SK-N-SH (cell line): ENCODE measurements around the gene FNDC11. TPM values are rescaled to one million over a fixed set of nuclear protein-coding genes. Genes with fewer than 3 reads are reported as not detected.

Experiments used
- CTCF ChIA-PET: fragments of 300-600, 350-600 bp; formaldehyde crosslinking; extraction: SDS; loops from one replicate; lab custom pipeline; 2021; lab: Yijun Ruan, JAX
- POLR2A ChIA-PET: fragments of 350-600 bp; sonication (Branson Sonifier 250); formaldehyde crosslinking; extraction: SDS; loops from one replicate; lab custom pipeline; 2020; ENCODE audit warnings: antibody characterized with exemption, inconsistent platforms; lab: Yijun Ruan, JAX
- DNase-seq: peaks from one replicate; pipeline ENCODE4 v3.0.0; 2012
- H2AFZ ChIP-seq: fragments of 200-600 bp; sonication (generic); 2 replicates; pipeline ENCODE4 v1.8.1; 2016; ENCODE audit warnings: antibody characterized with exemption, mild to moderate bottlenecking, low read depth
- H3F3A ChIP-seq: fragments of 200-600 bp; sonication (generic); replicated peaks from 2 replicates; pipeline ENCODE3; 2016; ENCODE audit warnings: antibody characterized with exemption, mild to moderate bottlenecking; ENCODE audit not compliant: insufficient read depth
- H3K27ac ChIP-seq, 2 experiments: fragments of 200-500 bp in 1 of 2; fragments of 200-600 bp in 1 of 2; sonication (Bioruptor generic) in 1 of 2; sonication (generic), shearing (Covaris generic) in 1 of 2; 2 replicates each; pipeline versions ENCODE4 v1.5.1 to v1.6.1; 2014 to 2016; ENCODE audit warnings: low read depth in 2 of 2, inconsistent platforms in 1 of 2, low read length in 1 of 2, mild to moderate bottlenecking in 1 of 2, mixed read lengths in 1 of 2
- H3K27me3 ChIP-seq: fragments of 200-600 bp; sonication (generic), shearing (Covaris generic); 2 replicates; pipeline ENCODE4 v1.6.1; 2016; ENCODE audit warnings: mixed run types; ENCODE audit not compliant: insufficient read depth
- H3K36me3 ChIP-seq, 2 experiments: fragments of 200-500 bp in 1 of 2; fragments of 200-600 bp in 1 of 2; sonication (Bioruptor generic) in 1 of 2; sonication (generic) in 1 of 2; replicated peaks in 1 of 2; 2 replicates each; pipeline versions ENCODE3 to v1.5.1; 2014 to 2016; ENCODE audit warnings: low read length in 1 of 2, mild to moderate bottlenecking in 1 of 2; ENCODE audit not compliant: insufficient read depth in 2 of 2, control insufficient read depth in 1 of 2
- H3K4me1 ChIP-seq, 2 experiments: fragments of 200-500 bp in 1 of 2; fragments of 200-600 bp in 1 of 2; sonication (Bioruptor generic) in 1 of 2; sonication (generic), shearing (Covaris generic) in 1 of 2; 2 replicates each; pipeline versions ENCODE4 v1.5.1 to v1.6.1; 2014 to 2016; ENCODE audit warnings: low read depth in 1 of 2, low read length in 1 of 2, mixed run types in 1 of 2; ENCODE audit not compliant: insufficient read depth in 2 of 2, control insufficient read depth in 1 of 2
- H3K4me2 ChIP-seq: fragments of 200-600 bp; sonication (generic), shearing (Covaris generic); 2 replicates; pipeline ENCODE4 v1.6.1; 2017; ENCODE audit warnings: mixed run types
- H3K4me3 ChIP-seq, 2 experiments: fragments of 200-500 bp in 1 of 2; fragments of 200-600 bp in 1 of 2; sonication (Bioruptor generic) in 1 of 2; sonication (generic), shearing (Covaris generic) in 1 of 2; 2 replicates each; pipeline versions ENCODE4 v1.5.1 to v1.8.1; 2014 to 2016; ENCODE audit warnings: low read depth in 2 of 2, inconsistent platforms in 1 of 2, low read length in 1 of 2, mild to moderate bottlenecking in 1 of 2, mixed read lengths in 1 of 2, moderate library complexity in 1 of 2
- H3K79me2 ChIP-seq: fragments of 200-600 bp; sonication (generic); 2 replicates; pipeline ENCODE4 v1.8.1; 2017; ENCODE audit warnings: mild to moderate bottlenecking; ENCODE audit not compliant: insufficient read depth
- H3K9ac ChIP-seq: fragments of 200-600 bp; sonication (generic); 2 replicates; pipeline ENCODE4 v1.6.1; 2017; ENCODE audit warnings: mixed run types
- H3K9me2 ChIP-seq: fragments of 200-600 bp; sonication (generic); 2 replicates; pipeline ENCODE4 v1.6.1; 2017; ENCODE audit warnings: mixed run types
- H3K9me3 ChIP-seq: fragments of 200-600 bp; sonication (generic); 2 replicates; pipeline ENCODE4 v1.6.1; 2017; ENCODE audit warnings: mixed run types, mild to moderate bottlenecking, moderate library complexity
- H4K20me1 ChIP-seq: fragments of 200-600 bp; sonication (generic); 2 replicates; pipeline ENCODE4 v1.6.1; 2017; ENCODE audit warnings: mild to moderate bottlenecking, mixed run types; ENCODE audit not compliant: insufficient read depth
- CHD2 ChIP-seq: fragments of 150-350 bp; IDR thresholded peaks from 2 replicates; pipeline ENCODE4 v1.6.1; 2018; ENCODE audit warnings: low read length; ENCODE audit not compliant: partially characterized antibody
- ELF1 ChIP-seq: IDR thresholded peaks from 2 replicates; pipeline ENCODE4 v1.4.0; 2012
- EP300 ChIP-seq, 2 experiments: IDR thresholded peaks; 2 replicates each; pipeline versions ENCODE4 v1.4.0 to v1.6.1; 2012; ENCODE audit warnings: borderline replicate concordance in 1 of 2, low read depth in 1 of 2, low read length in 1 of 2
- EZH2phosphoT487 ChIP-seq: fragments of 200-600 bp; sonication (generic); IDR thresholded peaks from 2 replicates; pipeline ENCODE4 v1.6.1; 2017; ENCODE audit warnings: low read depth, mixed run types, mild to moderate bottlenecking, antibody characterized with exemption, moderate library complexity, borderline replicate concordance
- FOSL2 ChIP-seq: IDR thresholded peaks from 2 replicates; pipeline ENCODE4 v1.4.0; 2012; ENCODE audit warnings: low read depth, mild to moderate bottlenecking, moderate library complexity, borderline replicate concordance
- FOXM1 ChIP-seq: IDR thresholded peaks from 2 replicates; pipeline ENCODE4 v1.4.0; 2012; ENCODE audit warnings: low read depth, mild to moderate bottlenecking
- GATA2 ChIP-seq: sonication (generic); formaldehyde crosslinking; IDR thresholded peaks from 2 replicates; pipeline ENCODE4 v1.5.0; 2020; ENCODE audit warnings: mild to moderate bottlenecking, missing genetic modification reagents
- JUND ChIP-seq: IDR thresholded peaks from 2 replicates; pipeline ENCODE4 v1.4.0; 2012
- MEF2A ChIP-seq: IDR thresholded peaks from 2 replicates; pipeline ENCODE4 v1.4.0; 2012; ENCODE audit warnings: low read depth, borderline replicate concordance
- NRF1 ChIP-seq: IDR thresholded peaks from 2 replicates; pipeline ENCODE4 v1.6.1; 2012; ENCODE audit warnings: low read depth, mild to moderate bottlenecking, low read length
- POLR2AphosphoS5 ChIP-seq: IDR thresholded peaks from 2 replicates; pipeline ENCODE4 v1.6.1; 2012; ENCODE audit warnings: low read depth, low read length
- RAD21 ChIP-seq: IDR thresholded peaks from 2 replicates; pipeline ENCODE4 v1.6.1; 2012; ENCODE audit warnings: mild to moderate bottlenecking, low read length
- RCOR1 ChIP-seq: fragments of 150-350 bp; IDR thresholded peaks from 2 replicates; pipeline ENCODE4 v1.6.1; 2017; ENCODE audit warnings: antibody characterized with exemption, low read length
- SMC3 ChIP-seq: IDR thresholded peaks from 2 replicates; pipeline ENCODE4 v1.6.1; 2012; ENCODE audit warnings: low read depth, low read length, improper control_type of control experiment
- TAF1 ChIP-seq: IDR thresholded peaks from 2 replicates; pipeline ENCODE4 v1.6.1; 2012; ENCODE audit warnings: low read depth, mild to moderate bottlenecking, low read length, moderate library complexity, borderline replicate concordance
- TEAD4 ChIP-seq: IDR thresholded peaks from 2 replicates; pipeline ENCODE4 v1.4.0; 2012; ENCODE audit warnings: mild to moderate bottlenecking, borderline replicate concordance; ENCODE audit not compliant: insufficient read depth
- USF1 ChIP-seq: IDR thresholded peaks from 2 replicates; pipeline ENCODE4 v1.4.0; 2012; ENCODE audit warnings: low read depth, borderline replicate concordance
- WGBS: methylation state at CpG from one replicate; pipeline ENCODE4 v1.1.6; 2017; ENCODE audit warnings: low lambda C conversion rate; 5-methylcytosine and 5-hydroxymethylcytosine counted together
- polyA plus RNA-seq, 3 experiments: library from polyadenylated mRNA; depleted of rRNA; stranded (reverse); fragments of >200 nt; gene quantifications; 2 replicates each; pipeline ENCODE4 v1.2.3, GENCODE V29; 2012
- TF ChIP-seq, protein P1 (sequence below): fragments of 200-600 bp; sonication (generic); IDR thresholded peaks from 2 replicates; pipeline ENCODE4 v1.6.1; 2017; ENCODE audit warnings: antibody characterized with exemption, mild to moderate bottlenecking, moderate library complexity
- TF ChIP-seq, protein P2 (sequence below): IDR thresholded peaks from 2 replicates; pipeline ENCODE4 v1.4.0; 2012; ENCODE audit warnings: low read depth

FNDC11 gene
- polyA plus RNA-seq, 1 of the 3 experiments (the other 2 are of a cell fraction): 5.5 TPM

GRCh38 chr20:63536241-63536977 is 17.6 kb upstream of the FNDC11 start:
- POLR2A ChIA-PET: interaction anchor here (0.6 to 1.4 kb wide), 10 partner anchors 12 to 502 kb away, joined by 3 to 16 read pairs (median 3); partner anchors contain the start of genes HELZ2, PPDPF, RTEL1 and STMN3
- H3K4me2 ChIP-seq: no peak overlapping the region

More at GRCh38 chr20:63536241-63536977, 17.6 kb upstream of the FNDC11 start:
- Histone ChIP-seq H3K79me2 (no peaks in the 10 kb centered on the region), H3F3A (no peaks in the 10 kb centered on the region), H3K27ac (peak overlapping the region in 1 of 2 experiments; percentile 76; a peak in 2 of 4 replicates), H2AFZ (0 out of 2 replicates have a peak overlapping the region, but pooled peaks have one; percentile 3), H3K27me3 (no peaks in the 10 kb centered on the region), H4K20me1 (no peaks in the 10 kb centered on the region), H3K9me2 (no peaks in the 10 kb centered on the region), H3K36me3 (no peaks in the 10 kb centered on the region), H3K9me3 (no peaks in the 10 kb centered on the region), H3K9ac (no peak overlapping the region), H3K4me1 (peaks cover 0 to 30% of the 10 kb centered on the region in 2 experiments; a peak in 1 of 4 replicates), H3K4me3 (no peak overlapping the region)
- DNase-seq: peak; percentile 92
- TF ChIP-seq CHD2 (no peak), EP300 (IDR thresholded peaks at IDR 0.05; ENCODE audit: borderline replicate concordance in 1 of 2, low read depth in 1 of 2, low read length in 1 of 2) (peak in 1 of 2 experiments; percentile 41; a peak in 1 of 4 replicates), EZH2phosphoT487 (no peak), NRF1 (no peak), ELF1 (no peak), MEF2A (no peak), RCOR1 (peak; percentile 35; the same call in 1 of the 2 replicates), TEAD4 (no peak), RAD21 (0 out of 2 replicates have a peak, but pooled peaks have one; percentile 9), JUND (no peak), TAF1 (no peak), FOXM1 (no peak), FOSL2 (no peak), GATA2 (no peak), POLR2AphosphoS5 (no peak), USF1 (no peak), SMC3 (no peak)
- TF ChIP-seq, protein P1, sequence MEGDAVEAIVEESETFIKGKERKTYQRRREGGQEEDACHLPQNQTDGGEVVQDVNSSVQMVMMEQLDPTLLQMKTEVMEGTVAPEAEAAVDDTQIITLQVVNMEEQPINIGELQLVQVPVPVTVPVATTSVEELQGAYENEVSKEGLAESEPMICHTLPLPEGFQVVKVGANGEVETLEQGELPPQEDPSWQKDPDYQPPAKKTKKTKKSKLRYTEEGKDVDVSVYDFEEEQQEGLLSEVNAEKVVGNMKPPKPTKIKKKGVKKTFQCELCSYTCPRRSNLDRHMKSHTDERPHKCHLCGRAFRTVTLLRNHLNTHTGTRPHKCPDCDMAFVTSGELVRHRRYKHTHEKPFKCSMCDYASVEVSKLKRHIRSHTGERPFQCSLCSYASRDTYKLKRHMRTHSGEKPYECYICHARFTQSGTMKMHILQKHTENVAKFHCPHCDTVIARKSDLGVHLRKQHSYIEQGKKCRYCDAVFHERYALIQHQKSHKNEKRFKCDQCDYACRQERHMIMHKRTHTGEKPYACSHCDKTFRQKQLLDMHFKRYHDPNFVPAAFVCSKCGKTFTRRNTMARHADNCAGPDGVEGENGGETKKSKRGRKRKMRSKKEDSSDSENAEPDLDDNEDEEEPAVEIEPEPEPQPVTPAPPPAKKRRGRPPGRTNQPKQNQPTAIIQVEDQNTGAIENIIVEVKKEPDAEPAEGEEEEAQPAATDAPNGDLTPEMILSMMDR: no peak
- TF ChIP-seq, protein P2, sequence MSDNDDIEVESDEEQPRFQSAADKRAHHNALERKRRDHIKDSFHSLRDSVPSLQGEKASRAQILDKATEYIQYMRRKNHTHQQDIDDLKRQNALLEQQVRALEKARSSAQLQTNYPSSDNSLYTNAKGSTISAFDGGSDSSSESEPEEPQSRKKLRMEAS: no peak
- CTCF ChIA-PET: interaction anchor here (0.7 to 6.3 kb wide), 16 partner anchors 15 to 499 kb away, joined by 3 to 82 read pairs (median 4); partner anchors contain the start of genes C20orf204 and PPDPF
- 65% methylated on average over 13 of the region's 35 CpGs for WGBS
